Measurements from ENCODE around the gene C16orf96. TPM values are rescaled to one million over a fixed set of nuclear protein-coding genes. Genes with fewer than 3 reads are reported as not detected.

The C16orf96 gene
- total RNA-seq, 4 donors from 2014 or later, result 0.19 to 0.36 TPM; not detected in 2

- DNase-seq (ENCODE audit: low spot score) (no peak), ATAC-seq (ENCODE audit: low FRiP score) (no peak)
- no peak for TF ChIP-seq CTCF (IDR thresholded peaks at IDR 0.05)
These were observed 45.3 kb upstream of the C16orf96 start for GRCh38 chr16:4510747-4511426.

DNA sequence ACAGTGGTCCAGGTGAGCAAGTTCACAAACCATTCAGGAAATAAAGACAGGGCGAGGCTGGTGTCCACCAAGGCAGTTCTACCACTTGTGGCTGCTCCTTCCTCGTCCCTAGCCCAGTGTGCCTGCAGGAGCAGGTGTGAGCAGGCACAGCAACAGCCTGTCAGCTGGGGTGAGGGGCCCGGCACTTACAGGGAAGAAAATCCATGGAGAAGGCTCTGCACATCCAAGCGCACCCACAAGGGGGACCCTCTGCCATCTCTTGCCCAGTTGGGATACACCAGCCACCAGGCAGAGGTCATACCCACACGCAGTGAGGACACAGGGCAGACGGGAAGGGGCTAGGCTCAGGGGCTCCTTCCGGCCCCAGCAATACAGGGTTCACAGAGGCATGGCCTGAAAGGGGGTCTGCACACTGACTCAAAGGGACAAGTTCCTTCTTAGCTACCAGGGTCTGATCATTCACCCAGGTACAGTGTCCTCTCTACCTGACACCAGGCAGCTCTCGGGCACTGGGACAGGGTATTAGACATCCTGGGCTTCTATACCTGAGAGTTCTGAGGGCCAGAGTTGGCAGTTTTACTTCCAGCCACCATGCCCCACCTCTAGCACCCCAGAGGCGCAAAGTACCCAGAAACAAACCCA is 44.6 kb upstream of the C16orf96 start:
- TF ChIP-seq CTCF (IDR thresholded peaks at IDR 0.05), result no peak
- ATAC-seq (ENCODE audit: low FRiP score) (no peak), DNase-seq (ENCODE audit: low spot score) (no peak)

GRCh38 chr16:4512473-4512872 is 43.7 kb upstream of the C16orf96 start:
- TF ChIP-seq CTCF (IDR thresholded peaks at IDR 0.05), result no peak
- DNase-seq (ENCODE audit: low spot score), result no peak
- ATAC-seq (ENCODE audit: low FRiP score), result no peak

- DNase-seq (ENCODE audit: low spot score) (no peak), ATAC-seq (ENCODE audit: low FRiP score) (no peak)
- no peak for TF ChIP-seq CTCF (IDR thresholded peaks at IDR 0.05)
These were observed 42.9 kb upstream of the C16orf96 start for GRCh38 chr16:4513086-4513860.

GRCh38 chr16:4513881-4514280 is 42.3 kb upstream of the C16orf96 start:
- ATAC-seq (ENCODE audit: low FRiP score), result no peak
- no peak for DNase-seq (ENCODE audit: low spot score)
- TF ChIP-seq CTCF (IDR thresholded peaks at IDR 0.05), result no peak

GRCh38 chr16:4514606-4515005 is 41.5 kb upstream of the C16orf96 start:
- ATAC-seq (ENCODE audit: low FRiP score), result no peak
- DNase-seq (ENCODE audit: low spot score), result no peak
- no peak for TF ChIP-seq CTCF (IDR thresholded peaks at IDR 0.05)
